ENCODE results near the gene IDH3B.
A peak's percentile ranks its signal among the peaks of the same experiment; 100 is the strongest.

The IDH3B gene

GRCh38 chr20:2655331-2656116, 8.5 kb downstream of the IDH3B start:
- no peak for DNase-seq

- DNase-seq: no peak
Observed at GRCh38 chr20:2654831-2655230, 9.2 kb downstream of the IDH3B start.

GRCh38 chr20:2654384-2654822, 9.6 kb downstream of the IDH3B start:
- DNase-seq: no peak

GRCh38 chr20:2653556-2654383, 10.2 kb downstream of the IDH3B start:
- no peak for DNase-seq

GRCh38 chr20:2652724-2653555, 11.1 kb downstream of the IDH3B start:
- no peak for DNase-seq

- peak; percentile 97 for DNase-seq
Observed at GRCh38 chr20:2651772-2652723, 12.0 kb downstream of the IDH3B start, which contains the start of gene NOP56. NOP56 (plus strand) TSS chr20:2652632; CDS start chr20:2652661, 29 bp downstream.

- no peak for DNase-seq
Observed at GRCh38 chr20:2643708-2644107, 20.3 kb downstream of the IDH3B start.

- DNase-seq: no peak
Observed at GRCh38 chr20:2640899-2641298, 23.1 kb downstream of the IDH3B start.

GRCh38 chr20:2640260-2640659, 23.8 kb downstream of the IDH3B start:
- DNase-seq: no peak

- DNase-seq: no peak
Observed at GRCh38 chr20:2637246-2637645, 26.8 kb downstream of the IDH3B start.

- DNase-seq: no peak
Observed at GRCh38 chr20:2633381-2633780, 30.6 kb downstream of the IDH3B start.

GRCh38 chr20:2631228-2631627, 32.8 kb downstream of the IDH3B start:
- no peak for DNase-seq

- no peak for DNase-seq
Observed at GRCh38 chr20:2626853-2627541, 37.0 kb downstream of the IDH3B start.

GRCh38 chr20:2625062-2625461, 39.0 kb downstream of the IDH3B start:
- no peak for DNase-seq

GRCh38 chr20:2624190-2624589, 39.8 kb downstream of the IDH3B start:
- no peak for DNase-seq

- no peak for DNase-seq
Observed at GRCh38 chr20:2619961-2620595, 43.9 kb downstream of the IDH3B start.

- no peak for DNase-seq
Observed at GRCh38 chr20:2619337-2619736, 44.7 kb downstream of the IDH3B start.

- no peak for DNase-seq
Observed at GRCh38 chr20:2618815-2619214, 45.2 kb downstream of the IDH3B start.

GRCh38 chr20:2617099-2617714, 46.8 kb downstream of the IDH3B start:
- no peak for DNase-seq

GRCh38 chr20:2616634-2617033, 47.4 kb downstream of the IDH3B start:
- DNase-seq: no peak
